HPDE6-E6E7 (cell line): ENCODE measurements around the gene NTRK3.

Experiments used
- DNase-seq: peaks from one replicate; pipeline ENCODE4 v3.0.0; 2011; ENCODE audit warnings: missing footprints; ENCODE audit errors: extremely low spot score

Gene NTRK3

DNA sequence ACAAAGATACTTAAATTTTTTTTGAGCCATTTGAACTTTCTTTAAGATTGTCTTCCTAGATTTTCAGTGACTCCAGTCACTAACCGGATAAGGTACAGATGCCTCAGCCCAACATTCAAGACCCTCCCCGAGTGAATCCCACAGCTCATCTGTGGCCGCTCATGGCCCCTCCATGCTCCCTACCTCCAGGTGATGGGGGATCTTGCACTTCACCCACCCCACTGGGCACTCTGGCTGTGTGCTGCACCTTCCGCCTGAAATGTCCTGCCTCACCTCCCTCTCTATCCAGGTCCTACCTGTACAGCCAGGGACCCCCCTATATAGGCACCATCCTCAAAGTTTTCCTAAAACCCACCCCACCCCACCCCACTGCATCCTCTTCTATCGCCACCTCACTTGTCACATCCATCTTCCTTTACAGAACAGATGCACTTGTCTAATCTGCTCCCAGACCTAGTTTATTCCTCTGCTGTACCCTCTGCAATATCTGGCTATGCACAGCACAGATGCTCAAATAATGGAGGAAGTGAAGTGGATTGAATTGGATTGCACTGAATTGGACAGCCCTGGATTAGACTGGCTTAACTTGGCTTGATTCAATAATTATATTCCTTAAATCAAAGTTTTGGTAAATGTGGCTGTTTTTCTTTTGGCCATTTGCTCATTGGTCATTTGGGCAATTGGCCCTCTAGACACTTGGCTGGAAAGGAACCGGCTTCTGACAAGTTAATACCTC lies 24.5 kb downstream of the NTRK3 start:
- DNase-seq, result no peak

- DNase-seq, result no peak
Measured at GRCh38 chr15:88230823-88231222, 25.7 kb downstream of the NTRK3 start.

GRCh38 chr15:88225461-88225860 lies 31.1 kb downstream of the NTRK3 start:
- no peak for DNase-seq

- no peak for DNase-seq
Measured at GRCh38 chr15:88223084-88223483, 33.5 kb downstream of the NTRK3 start.

- DNase-seq, result no peak
Measured at GRCh38 chr15:88221836-88222235, 34.7 kb downstream of the NTRK3 start.

DNA sequence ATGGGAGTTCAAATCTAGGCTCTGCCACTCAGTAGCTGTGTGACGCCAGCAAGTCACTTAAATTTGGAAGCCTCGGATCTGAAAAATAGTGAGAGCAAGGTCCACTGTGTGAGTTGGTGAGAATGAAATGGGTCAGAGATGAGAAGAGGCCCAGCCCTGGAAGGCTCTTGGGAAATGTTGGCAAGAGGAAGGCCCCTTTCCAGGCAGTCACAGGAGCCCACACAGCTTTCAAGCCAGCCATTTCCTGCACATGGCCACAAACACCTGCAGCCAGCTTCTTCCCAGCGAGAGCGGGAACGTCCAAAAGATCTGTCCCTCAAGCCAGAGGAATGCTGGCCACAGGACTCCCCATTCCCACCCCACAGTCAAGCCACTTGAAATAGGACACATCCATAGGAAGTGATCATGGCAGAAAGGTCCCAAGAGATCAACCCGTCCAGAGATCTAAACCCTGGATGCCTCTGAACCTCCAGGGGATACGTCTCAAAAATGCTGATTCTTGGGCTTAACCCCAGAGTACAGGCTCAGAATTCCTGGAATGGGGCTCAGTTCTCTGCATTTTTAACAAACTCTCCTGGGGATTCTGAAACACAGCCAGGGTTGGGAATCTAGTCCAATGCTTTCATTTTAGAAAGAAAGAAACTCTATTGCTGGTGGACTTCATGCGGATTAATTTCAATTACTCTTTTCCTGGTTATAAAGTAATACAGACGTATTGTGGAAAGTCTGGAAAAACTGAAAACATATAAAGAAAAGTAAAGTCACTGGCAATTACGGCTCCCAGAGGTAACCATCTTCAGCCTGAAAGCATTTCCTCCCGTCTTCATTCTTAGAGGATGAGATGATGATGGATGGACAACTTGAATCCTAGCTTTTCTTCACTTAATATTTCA lies 35.9 kb downstream of the NTRK3 start:
- no peak for DNase-seq

DNA sequence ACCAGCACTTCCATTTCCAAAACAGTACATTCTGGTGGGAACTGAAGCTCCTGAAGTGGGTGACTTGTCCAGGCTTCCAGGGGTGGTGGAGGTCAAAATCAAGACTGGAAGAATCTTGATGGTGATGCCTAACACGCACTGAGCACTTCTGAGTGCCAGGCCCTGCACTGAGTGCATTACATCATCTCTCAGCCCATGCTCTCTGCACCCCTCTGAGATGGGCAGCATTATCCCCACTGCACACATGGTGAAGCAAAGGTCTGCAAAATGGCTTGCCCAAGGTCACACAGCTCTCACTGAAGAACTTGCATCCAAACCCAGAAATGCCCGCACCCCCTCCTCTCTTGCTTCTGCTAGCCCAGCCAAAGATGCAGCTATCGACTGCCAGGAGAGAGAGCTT lies 36.9 kb downstream of the NTRK3 start:
- no peak for DNase-seq

DNA sequence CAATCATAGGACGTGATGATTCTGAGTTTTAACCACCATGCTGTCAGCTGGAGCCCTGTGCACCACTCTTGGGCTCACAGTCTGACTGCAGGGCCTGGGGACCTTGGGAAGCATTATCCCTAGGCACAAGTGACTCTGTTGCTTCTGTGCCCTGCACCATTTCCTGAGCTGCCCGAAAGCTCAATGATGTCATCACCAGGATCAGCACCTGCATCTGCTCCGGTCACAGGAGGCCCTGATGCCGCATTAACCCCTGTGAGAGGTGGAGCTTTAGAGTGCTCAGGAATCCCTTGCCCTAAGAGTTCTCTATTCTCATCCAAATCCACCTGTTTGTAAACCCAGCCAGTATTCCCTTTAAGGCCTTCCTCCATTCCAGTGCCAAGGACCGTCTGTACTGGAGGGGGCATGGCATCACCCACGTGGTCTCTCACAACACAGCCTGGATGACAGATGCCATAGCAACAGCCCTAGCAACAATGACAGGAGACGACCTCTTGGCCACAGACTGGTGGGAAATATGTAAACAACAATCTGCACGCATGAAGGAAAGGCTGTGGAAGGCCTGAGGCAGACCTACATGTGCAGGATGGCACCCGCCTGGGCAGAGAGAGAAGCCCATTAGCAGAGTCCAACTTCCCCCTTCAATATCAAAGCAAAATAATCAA lies 37.9 kb downstream of the NTRK3 start:
- no peak for DNase-seq

DNA sequence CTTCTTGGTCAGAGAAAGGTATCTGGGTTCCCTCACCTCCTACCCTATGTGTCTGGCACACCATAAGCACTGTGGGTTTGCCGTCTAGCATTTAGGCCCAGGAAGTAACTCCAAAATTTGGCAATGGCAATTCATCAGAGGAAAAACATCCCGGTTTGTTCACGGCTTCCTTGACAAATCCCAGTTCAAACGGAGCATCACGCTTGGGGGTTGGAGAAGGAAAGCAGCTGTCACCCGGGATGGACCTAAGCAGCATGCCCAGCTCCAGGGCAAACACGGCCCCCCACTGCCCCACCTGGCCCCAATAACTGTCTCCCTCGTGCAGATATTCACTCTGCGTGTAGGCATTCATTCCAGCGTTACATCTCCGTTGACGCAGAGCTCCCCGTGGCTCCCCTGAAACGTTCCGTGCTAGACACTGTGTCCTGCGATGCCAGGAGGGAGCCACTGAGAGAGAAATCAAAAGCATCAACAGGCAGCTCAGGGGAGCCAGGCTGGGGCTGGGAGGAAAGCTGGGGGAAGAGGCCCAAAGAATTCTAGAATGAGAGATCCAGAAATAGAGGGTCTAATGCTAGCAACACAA lies 41.4 kb downstream of the NTRK3 start:
- DNase-seq, result no peak

- no peak for DNase-seq
Measured at GRCh38 chr15:88209111-88209510, 47.4 kb downstream of the NTRK3 start.

- DNase-seq, result no peak
Measured at GRCh38 chr15:88208396-88208795, 48.1 kb downstream of the NTRK3 start.

GRCh38 chr15:88207565-88207964 lies 49.0 kb downstream of the NTRK3 start:
- no peak for DNase-seq

- DNase-seq, result no peak
Measured at GRCh38 chr15:88204584-88204983, 52.0 kb downstream of the NTRK3 start.

GRCh38 chr15:88202231-88202630 lies 54.3 kb downstream of the NTRK3 start:
- no peak for DNase-seq

- no peak for DNase-seq
Measured at GRCh38 chr15:88201207-88201606, 55.3 kb downstream of the NTRK3 start.

DNA sequence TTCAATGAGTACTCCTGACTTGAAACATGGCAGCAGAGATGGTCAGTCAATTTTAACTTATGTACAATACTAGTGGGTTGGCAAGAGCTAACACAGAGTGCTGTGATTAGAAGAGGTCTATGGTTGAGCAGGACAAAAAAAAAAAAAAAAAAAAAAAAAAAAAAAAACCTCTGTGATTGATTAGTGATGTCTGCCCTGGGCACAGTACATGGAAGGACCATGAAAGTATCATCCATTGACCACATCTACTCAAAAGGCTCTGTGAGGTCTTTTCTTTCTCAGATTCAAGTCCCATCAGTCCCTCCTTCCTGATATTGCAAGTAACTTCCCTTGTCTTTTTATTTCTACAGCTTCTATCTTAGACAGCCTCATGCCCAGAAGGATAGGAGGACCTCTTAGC lies 59.6 kb downstream of the NTRK3 start:
- DNase-seq, result no peak

GRCh38 chr15:88194162-88194561 lies 62.4 kb downstream of the NTRK3 start:
- no peak for DNase-seq

- no peak for DNase-seq
Measured at GRCh38 chr15:88193415-88193814, 63.1 kb downstream of the NTRK3 start.

- no peak for DNase-seq
Measured at GRCh38 chr15:88191812-88192165, 64.8 kb downstream of the NTRK3 start.

DNA sequence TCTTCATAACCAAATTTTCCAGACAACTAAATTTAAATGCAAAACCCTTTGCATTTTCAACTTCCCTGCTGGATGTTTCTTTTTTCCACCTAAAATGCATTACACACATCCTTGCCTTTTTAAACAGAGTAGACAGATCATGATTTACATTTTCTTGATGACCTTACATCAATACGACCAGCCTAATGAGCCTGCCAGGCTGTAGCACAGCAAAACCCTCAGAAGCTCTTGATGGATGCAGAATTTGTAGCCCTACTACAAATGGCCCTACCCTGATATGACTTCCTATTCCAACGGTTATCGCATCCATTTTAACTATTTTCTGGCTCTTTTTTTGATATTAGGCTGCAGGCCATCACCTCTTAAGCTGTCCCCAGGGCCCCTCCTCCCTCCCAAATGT lies 66.3 kb downstream of the NTRK3 start:
- DNase-seq, result no peak

DNA sequence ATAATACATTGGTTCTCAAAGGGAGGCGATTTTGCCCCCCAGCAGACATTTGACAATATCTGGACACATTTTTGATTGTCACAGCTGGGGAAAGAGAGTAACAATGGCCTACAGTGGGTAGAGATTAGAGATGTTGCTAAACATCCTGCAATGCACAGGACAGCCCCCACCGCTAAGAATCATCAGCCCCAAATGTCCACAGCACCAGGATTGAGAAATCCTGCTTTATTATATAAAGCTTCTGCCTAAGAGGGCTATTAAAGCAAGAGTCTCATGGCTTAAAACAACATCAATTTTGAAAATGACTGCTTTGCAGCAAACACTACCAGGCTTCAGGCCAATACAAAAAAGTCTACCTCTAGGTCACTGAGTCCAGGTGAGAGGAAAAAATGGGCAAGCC lies 68.2 kb downstream of the NTRK3 start:
- no peak for DNase-seq

DNA sequence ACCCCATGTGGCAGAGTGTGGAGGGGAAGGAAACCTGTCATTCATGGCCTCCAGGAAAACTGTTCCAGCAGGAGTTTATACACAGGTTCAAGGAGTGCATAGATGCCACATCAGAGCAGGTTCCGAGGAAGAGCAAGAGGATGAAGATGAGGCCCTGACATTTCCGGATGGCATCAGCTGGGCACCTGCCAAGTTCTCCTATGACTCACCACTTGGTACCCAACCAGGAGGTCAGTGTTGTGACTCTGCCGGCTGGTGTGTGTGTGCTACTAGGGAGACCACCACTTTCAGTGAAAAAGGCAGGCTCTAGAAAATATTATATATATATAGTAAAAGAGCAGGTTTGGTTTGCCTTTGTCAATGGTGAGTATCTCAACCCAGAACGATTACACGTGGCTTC lies 69.3 kb downstream of the NTRK3 start:
- no peak for DNase-seq
